ENCODE measurements around the gene TTC4.

Gene TTC4

DNA sequence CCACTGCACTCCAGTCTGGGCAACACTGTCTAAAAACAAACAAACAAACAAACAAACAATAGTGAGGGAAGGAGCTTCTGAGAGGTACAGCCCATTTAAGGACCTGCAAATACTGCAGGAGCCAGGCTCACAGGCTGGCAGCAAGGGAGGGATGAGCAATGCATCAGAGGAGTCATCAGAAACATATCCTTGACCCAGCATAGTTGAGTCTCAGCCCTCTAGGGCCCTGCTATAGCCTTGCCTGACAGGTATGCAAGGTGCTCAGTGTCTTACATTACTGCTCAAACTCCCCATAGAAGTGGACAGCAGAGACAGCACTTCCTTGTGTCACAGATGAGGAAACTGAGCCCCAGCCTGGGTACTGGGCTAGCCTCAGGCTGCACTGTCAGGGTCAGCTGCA lies 7.3 kb upstream of the TTC4 start:
- Histone ChIP-seq H3K27ac (ENCODE audit: low read depth, low read length) (no peak overlapping the region), H4K8ac (ENCODE audit: low read depth, low read length) (no peak overlapping the region), H2AK5ac (ENCODE audit: low read length) (no peak overlapping the region), H4K12ac (ENCODE audit: low read depth, low read length) (no peak overlapping the region), H3K79me2 (ENCODE audit: control insufficient read depth, insufficient read depth, low read length, poor library complexity) (no peaks in the 10 kb centered on the region), H4K91ac (ENCODE audit: low read depth, low read length) (no peak overlapping the region), H3K18ac (ENCODE audit: low read length) (no peak overlapping the region), H3K9ac (ENCODE audit: low read length) (no peak overlapping the region), H3K23ac (ENCODE audit: low read length) (no peak overlapping the region), H3K9me3 (ENCODE audit: insufficient read depth, low read depth, low read length) (peaks cover 2% of the 10 kb centered on the region), H2AFZ (ENCODE audit: insufficient read depth, low read length, poor library complexity) (no peak overlapping the region), H3K4ac (ENCODE audit: low read depth, low read length) (no peak overlapping the region), H3K4me3 (ENCODE audit: low read depth, low read length) (no peak overlapping the region), H3K79me1 (ENCODE audit: low read length) (no peaks in the 10 kb centered on the region), H3K27me3 (ENCODE audit: insufficient read depth, low read length) (no peaks in the 10 kb centered on the region), H2BK5ac (ENCODE audit: low read depth, low read length, poor library complexity) (no peak overlapping the region), H2BK120ac (ENCODE audit: insufficient read depth, low read length, poor library complexity) (no peak overlapping the region), H3K14ac (ENCODE audit: low read length) (no peak overlapping the region), H2BK12ac (ENCODE audit: low read length) (no peak overlapping the region), H3K4me2 (ENCODE audit: low read length) (no peak overlapping the region), H3K36me3 (ENCODE audit: control insufficient read depth in 1 of 2, insufficient read depth in 2 of 2, low read length in 2 of 2) (no peaks in the 10 kb centered on the region), H3K4me1 (ENCODE audit: control insufficient read depth in 1 of 2, insufficient read depth in 2 of 2, low read length in 2 of 2) (no peaks in the 10 kb centered on the region)
- DNase-seq: no peak

DNA sequence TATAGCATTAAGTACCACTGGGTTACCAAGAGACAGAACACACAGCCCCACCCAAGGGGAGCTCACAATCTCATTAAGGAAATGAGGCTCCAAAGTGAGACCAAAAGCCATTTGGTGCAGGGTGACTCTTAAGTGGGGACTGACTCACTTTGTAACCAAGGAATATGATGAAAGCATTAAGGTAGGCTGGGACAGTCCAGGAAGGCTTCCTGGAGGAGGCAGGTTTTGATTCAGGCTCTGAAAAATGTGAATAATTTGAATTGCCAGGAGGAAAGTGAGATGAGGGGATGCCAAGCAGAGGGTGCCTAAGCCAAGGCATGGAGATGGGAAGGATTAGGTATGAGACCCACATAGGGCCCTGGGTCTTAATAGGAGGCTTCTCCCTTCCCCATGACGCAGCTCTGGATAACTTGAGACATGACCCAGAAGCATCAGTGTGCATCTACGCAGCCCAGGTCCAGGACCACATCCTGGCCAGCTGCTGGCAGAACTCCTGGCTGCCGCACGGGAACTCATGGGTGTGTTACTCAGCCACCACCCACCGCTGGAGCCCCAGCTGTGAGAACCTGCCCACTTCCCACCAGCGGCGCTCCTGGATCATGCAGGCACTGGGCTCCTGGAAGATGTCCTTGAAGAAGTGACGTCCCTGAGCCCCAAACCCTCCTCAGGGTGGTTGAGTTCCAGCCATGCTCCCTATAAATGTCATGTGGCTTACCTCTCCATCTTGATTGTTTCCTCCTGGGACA lies 5.9 kb upstream of the TTC4 start:
- no peak overlapping the region for H3K18ac ChIP-seq (ENCODE audit: low read length)
- no peak overlapping the region for H3K4ac ChIP-seq (ENCODE audit: low read depth, low read length)
- no peak overlapping the region for H2BK5ac ChIP-seq (ENCODE audit: low read depth, low read length, poor library complexity)
- H3K27me3 ChIP-seq (ENCODE audit: insufficient read depth, low read length): no peaks in the 10 kb centered on the region
- peak; percentile 9 to 21 for DNase-seq
- H3K23ac ChIP-seq (ENCODE audit: low read length): no peak overlapping the region
- no peaks in the 10 kb centered on the region for H3K79me1 ChIP-seq (ENCODE audit: low read length)
- no peak overlapping the region for H4K12ac ChIP-seq (ENCODE audit: low read depth, low read length)
- no peaks in the 10 kb centered on the region for H3K36me3 ChIP-seq (ENCODE audit: control insufficient read depth in 1 of 2, insufficient read depth in 2 of 2, low read length in 2 of 2)
- no peak overlapping the region for H2AFZ ChIP-seq (ENCODE audit: insufficient read depth, low read length, poor library complexity)
- no peak overlapping the region for H3K27ac ChIP-seq (ENCODE audit: low read depth, low read length)
- H4K91ac ChIP-seq (ENCODE audit: low read depth, low read length): no peak overlapping the region
- no peak overlapping the region for H4K8ac ChIP-seq (ENCODE audit: low read depth, low read length)
- H2BK12ac ChIP-seq (ENCODE audit: low read length): no peak overlapping the region
- no peak overlapping the region for H2AK5ac ChIP-seq (ENCODE audit: low read length)
- no peaks in the 10 kb centered on the region for H3K79me2 ChIP-seq (ENCODE audit: control insufficient read depth, insufficient read depth, low read length, poor library complexity)
- no peak overlapping the region for H3K4me2 ChIP-seq (ENCODE audit: low read length)
- H2BK120ac ChIP-seq (ENCODE audit: insufficient read depth, low read length, poor library complexity): no peak overlapping the region
- no peak overlapping the region for H3K4me3 ChIP-seq (ENCODE audit: low read depth, low read length)
- H3K4me1 ChIP-seq (ENCODE audit: control insufficient read depth in 1 of 2, insufficient read depth in 2 of 2, low read length in 2 of 2): no peaks in the 10 kb centered on the region
- WGBS (ENCODE audit: extremely low coverage, insufficient coverage, insufficient read length): no CpG with 5 or more reads among the region's 8 CpGs
- H3K9me3 ChIP-seq (ENCODE audit: insufficient read depth, low read depth, low read length): peaks cover 2% of the 10 kb centered on the region
- no peak overlapping the region for H3K9ac ChIP-seq (ENCODE audit: low read length)
- H3K14ac ChIP-seq (ENCODE audit: low read length): no peak overlapping the region

DNA sequence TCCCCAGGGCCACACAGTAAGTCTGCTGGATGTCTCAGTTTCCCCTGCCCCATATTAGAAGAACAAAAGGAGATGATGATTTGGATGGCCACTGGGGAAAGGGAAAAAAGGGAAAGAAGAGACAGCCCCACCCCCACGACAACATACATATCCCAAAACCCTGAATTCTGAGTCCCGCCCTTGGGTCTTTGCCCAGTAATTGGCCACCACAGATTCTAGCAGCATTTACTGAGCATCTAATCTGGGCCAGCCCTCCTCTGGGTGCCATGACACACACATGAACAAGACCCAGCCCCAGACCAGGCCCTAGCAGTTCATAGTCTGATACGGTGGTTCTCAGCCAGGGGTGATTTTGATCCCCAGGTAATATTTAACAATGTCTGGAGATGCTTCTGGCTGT lies 5.2 kb upstream of the TTC4 start:
- peaks cover 1% of the 10 kb centered on the region for H3K79me1 ChIP-seq (ENCODE audit: low read length)
- peaks cover 4% of the 10 kb centered on the region in 2 experiments for H3K4me1 ChIP-seq (ENCODE audit: control insufficient read depth in 1 of 2, insufficient read depth in 2 of 2, low read length in 2 of 2)
- no peak overlapping the region for H4K12ac ChIP-seq (ENCODE audit: low read depth, low read length)
- H3K4me2 ChIP-seq (ENCODE audit: low read length): no peak overlapping the region
- no peaks in the 10 kb centered on the region for H3K36me3 ChIP-seq (ENCODE audit: control insufficient read depth in 1 of 2, insufficient read depth in 2 of 2, low read length in 2 of 2)
- H2BK120ac ChIP-seq (ENCODE audit: insufficient read depth, low read length, poor library complexity): no peak overlapping the region
- no peak overlapping the region for H2AK5ac ChIP-seq (ENCODE audit: low read length)
- H3K79me2 ChIP-seq (ENCODE audit: control insufficient read depth, insufficient read depth, low read length, poor library complexity): no peaks in the 10 kb centered on the region
- no peak for DNase-seq
- no CpG with 5 or more reads among the region's 3 CpGs for whole genome bisulfite sequencing (ENCODE audit: extremely low coverage, insufficient coverage, insufficient read length)
- H3K27me3 ChIP-seq (ENCODE audit: insufficient read depth, low read length): no peaks in the 10 kb centered on the region
- no peak overlapping the region for H4K91ac ChIP-seq (ENCODE audit: low read depth, low read length)
- no peak overlapping the region for H3K23ac ChIP-seq (ENCODE audit: low read length)
- no peak overlapping the region for H3K4ac ChIP-seq (ENCODE audit: low read depth, low read length)
- H2BK5ac ChIP-seq (ENCODE audit: low read depth, low read length, poor library complexity): no peak overlapping the region
- no peak overlapping the region for H3K27ac ChIP-seq (ENCODE audit: low read depth, low read length)
- no peak overlapping the region for H2AFZ ChIP-seq (ENCODE audit: insufficient read depth, low read length, poor library complexity)
- peaks cover 2% of the 10 kb centered on the region for H3K9me3 ChIP-seq (ENCODE audit: insufficient read depth, low read depth, low read length)
- no peak overlapping the region for H3K18ac ChIP-seq (ENCODE audit: low read length)
- H4K8ac ChIP-seq (ENCODE audit: low read depth, low read length): no peak overlapping the region
- H3K4me3 ChIP-seq (ENCODE audit: low read depth, low read length): no peak overlapping the region
- no peak overlapping the region for H2BK12ac ChIP-seq (ENCODE audit: low read length)
- H3K14ac ChIP-seq (ENCODE audit: low read length): no peak overlapping the region
- H3K9ac ChIP-seq (ENCODE audit: low read length): no peak overlapping the region

DNA sequence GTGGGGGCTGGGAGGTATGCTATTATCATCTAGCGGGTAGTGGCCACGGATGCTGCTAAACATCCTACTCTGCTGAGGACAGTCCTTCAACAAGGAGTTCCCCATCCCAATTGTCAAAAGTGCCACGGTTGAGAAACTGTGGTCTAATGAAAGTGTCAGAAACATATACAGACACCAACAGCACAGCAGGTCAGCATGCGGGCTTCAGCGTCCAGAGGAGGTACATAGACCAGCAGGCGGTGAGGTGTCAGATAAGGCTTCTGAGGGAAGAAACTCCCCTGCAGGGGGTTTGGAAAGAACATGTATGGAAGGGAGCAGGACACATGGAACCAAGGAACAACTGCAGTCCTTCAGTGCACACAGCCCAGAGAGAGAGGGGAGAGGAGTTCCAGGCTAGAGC lies 4.8 kb upstream of the TTC4 start:
- H2AK5ac ChIP-seq (ENCODE audit: low read length): no peak overlapping the region
- H4K8ac ChIP-seq (ENCODE audit: low read depth, low read length): no peak overlapping the region
- H3K4me1 ChIP-seq (ENCODE audit: control insufficient read depth in 1 of 2, insufficient read depth in 2 of 2, low read length in 2 of 2): peaks cover 4 to 5% of the 10 kb centered on the region in 2 experiments
- no peak overlapping the region for H3K14ac ChIP-seq (ENCODE audit: low read length)
- no peak overlapping the region for H3K4me2 ChIP-seq (ENCODE audit: low read length)
- H3K4me3 ChIP-seq (ENCODE audit: low read depth, low read length): no peak overlapping the region
- no peak overlapping the region for H2AFZ ChIP-seq (ENCODE audit: insufficient read depth, low read length, poor library complexity)
- H3K9me3 ChIP-seq (ENCODE audit: insufficient read depth, low read depth, low read length): no peaks in the 10 kb centered on the region
- no peak overlapping the region for H3K9ac ChIP-seq (ENCODE audit: low read length)
- peaks cover 1% of the 10 kb centered on the region for H3K79me2 ChIP-seq (ENCODE audit: control insufficient read depth, insufficient read depth, low read length, poor library complexity)
- H3K79me1 ChIP-seq (ENCODE audit: low read length): peaks cover 4% of the 10 kb centered on the region
- no peak overlapping the region for H4K91ac ChIP-seq (ENCODE audit: low read depth, low read length)
- no peak overlapping the region for H2BK120ac ChIP-seq (ENCODE audit: insufficient read depth, low read length, poor library complexity)
- no peaks in the 10 kb centered on the region for H3K27me3 ChIP-seq (ENCODE audit: insufficient read depth, low read length)
- no peak overlapping the region for H2BK5ac ChIP-seq (ENCODE audit: low read depth, low read length, poor library complexity)
- H3K18ac ChIP-seq (ENCODE audit: low read length): no peak overlapping the region
- H3K4ac ChIP-seq (ENCODE audit: low read depth, low read length): no peak overlapping the region
- no peak overlapping the region for H4K12ac ChIP-seq (ENCODE audit: low read depth, low read length)
- WGBS (ENCODE audit: extremely low coverage, insufficient coverage, insufficient read length): no CpG with 5 or more reads among the region's 6 CpGs
- H3K36me3 ChIP-seq (ENCODE audit: control insufficient read depth in 1 of 2, insufficient read depth in 2 of 2, low read length in 2 of 2): no peaks in the 10 kb centered on the region
- H2BK12ac ChIP-seq (ENCODE audit: low read length): no peak overlapping the region
- DNase-seq: peak; percentile 71 to 74
- no peak overlapping the region for H3K27ac ChIP-seq (ENCODE audit: low read depth, low read length)
- H3K23ac ChIP-seq (ENCODE audit: low read length): no peak overlapping the region

Measured in trophoblast cell (in vitro differentiated cells and primary cell).